Small intestine (tissue), 7 donors: ENCODE measurements around the gene TPT1. TPM values are rescaled to one million over a fixed set of nuclear protein-coding genes. Genes with fewer than 3 reads are reported as not detected.
"Not testable (repeated sequence)": the region's sequence is repeated elsewhere in the genome, so short reads cannot be mapped to it uniquely, and the experiment has no call there.

ENCODE experiments used
- DNase-seq, 2 donors: peaks; one replicate each; pipeline versions ENCODE4 v3.0.0 to v3.0.0-alpha.2; 2013
- FAIRE-seq: peaks from 2 replicates; lab custom pipeline; 2012; peaks lifted over from hg19 to GRCh38; lab: Jason Lieb, UNC
- H3K27ac ChIP-seq, 3 donors: one replicate each; pipeline ENCODE4 v1.5.1; 2013; ENCODE audit warnings: low read length in 2 of 3, mild to moderate bottlenecking in 2 of 3, control low read depth in 1 of 3, inconsistent platforms in 1 of 3, low read depth in 1 of 3, moderate library complexity in 1 of 3
- H3K27me3 ChIP-seq, 3 donors: one replicate each; pipeline ENCODE4 v1.6.1; 2013; ENCODE audit warnings: low read length in 3 of 3, inconsistent platforms in 1 of 3; ENCODE audit not compliant: control insufficient read depth in 3 of 3, insufficient read depth in 3 of 3
- H3K36me3 ChIP-seq, 3 donors: one replicate each; pipeline ENCODE4 v1.6.1; 2013; ENCODE audit warnings: low read length in 3 of 3, inconsistent platforms in 1 of 3, low read depth in 1 of 3, mild to moderate bottlenecking in 1 of 3, moderate library complexity in 1 of 3; ENCODE audit not compliant: control insufficient read depth in 3 of 3, insufficient read depth in 2 of 3
- H3K4me1 ChIP-seq, 3 donors: one replicate each; pipeline ENCODE4 v1.6.1; 2013; ENCODE audit warnings: low read length in 2 of 3, inconsistent platforms in 1 of 3, low read depth in 1 of 3, mild to moderate bottlenecking in 1 of 3, moderate library complexity in 1 of 3; ENCODE audit not compliant: control insufficient read depth in 3 of 3, insufficient read depth in 2 of 3
- H3K4me3 ChIP-seq, 3 donors: one replicate each; pipeline ENCODE4 v1.5.1; 2013; ENCODE audit warnings: low read length in 3 of 3, control low read depth in 1 of 3, inconsistent platforms in 1 of 3, low read depth in 1 of 3, mild to moderate bottlenecking in 1 of 3, moderate library complexity in 1 of 3
- H3K9me3 ChIP-seq, 2 donors: one replicate each; pipeline ENCODE4 v1.6.1; 2013; ENCODE audit warnings: low read depth in 1 of 2, low read length in 1 of 2; ENCODE audit not compliant: control insufficient read depth in 2 of 2, insufficient read depth in 1 of 2
- WGBS, 3 donors: extraction: QIAGEN DNeasy Blood & Tissue Kit; methylation state at CpG; one replicate each; pipeline ENCODE4 v1.1.7; 2013; 5-methylcytosine and 5-hydroxymethylcytosine counted together
- polyA plus RNA-seq, 4 donors: library from polyadenylated mRNA; stranded (reverse) in 3 of 4; unstranded in 1 of 4; fragments of 200-250 nt in 3 of 4; fragments of 120-200 nt in 1 of 4; gene quantifications; one replicate each; pipeline versions ENCODE4 v1.2.1 to v1.2.3, GENCODE V29; 2013
- donor health status: healthy with polysubstance abuse.
- donor health status: control.
- donor health status: control.
- donor health status: Bipolar disorder and iron deficiency.
- donor health status: healthy.

Gene TPT1
- polyA plus RNA-seq, 4 donors: 7,740 to 12,612 (median 10,208) TPM

- 56 to 73% (median 61%) methylated on average over 4 of the region's 4 CpGs for WGBS, 3 donors
- DNase-seq (no peak), FAIRE-seq (no peak)
- Histone ChIP-seq H3K9me3 (no peaks in the 10 kb centered on the region), H3K36me3 (peaks cover 0 to 27% (median 0%) of the 10 kb centered on the region in 3 donors), H3K4me1 (no peaks in the 10 kb centered on the region), H3K4me3 (no peak overlapping the region), H3K27ac (no peak overlapping the region), H3K27me3 (no peaks in the 10 kb centered on the region)
Measured at GRCh38 chr13:45384474-45385174, 43.6 kb upstream of the TPT1 start.

GRCh38 chr13:45382739-45383138 lies 41.8 kb upstream of the TPT1 start:
- H3K9me3 ChIP-seq, H3K27ac ChIP-seq, FAIRE-seq, H3K4me1 ChIP-seq, DNase-seq, H3K4me3 ChIP-seq, H3K27me3 ChIP-seq: not testable (repeated sequence)
- WGBS, 3 donors: 45 to 83% (median 61%) methylated on average over 4 to 8 of the region's 8 CpGs
- H3K36me3 ChIP-seq: peaks cover 0 to 22% (median 0%) of the 10 kb centered on the region in 3 donors

GRCh38 chr13:45381196-45381595 lies 40.2 kb upstream of the TPT1 start:
- Histone ChIP-seq H3K27ac (no peak overlapping the region), H3K9me3 (no peaks in the 10 kb centered on the region), H3K36me3 (peaks cover 0 to 21% (median 0%) of the 10 kb centered on the region in 3 donors), H3K27me3 (no peaks in the 10 kb centered on the region), H3K4me3 (no peak overlapping the region), H3K4me1 (no peaks in the 10 kb centered on the region)
- FAIRE-seq: no peak
- WGBS, 3 donors: 59 to 86% methylated on average over 6 to 12 of the region's 12 CpGs; no CpG with 5 or more reads in 1 of the 3 donors
- DNase-seq: no peak

GRCh38 chr13:45380708-45381107 lies 39.7 kb upstream of the TPT1 start:
- not testable (repeated sequence) for H3K9me3 ChIP-seq, H3K4me3 ChIP-seq, FAIRE-seq, DNase-seq, H3K27me3 ChIP-seq, H3K27ac ChIP-seq, H3K4me1 ChIP-seq
- 51 to 78% (median 60%) methylated on average over 5 to 6 of the region's 8 CpGs for WGBS, 3 donors
- H3K36me3 ChIP-seq: peaks cover 0 to 21% (median 0%) of the 10 kb centered on the region in 3 donors

- DNase-seq, FAIRE-seq, H3K27me3 ChIP-seq, H3K9me3 ChIP-seq, H3K4me1 ChIP-seq, H3K4me3 ChIP-seq, H3K27ac ChIP-seq: not testable (repeated sequence)
- 89 to 93% (median 93%) methylated on average over 7 to 8 of the region's 10 CpGs for WGBS, 3 donors
- H3K36me3 ChIP-seq: peaks cover 0 to 29% (median 0%) of the 10 kb centered on the region in 3 donors
Measured at GRCh38 chr13:45379516-45379915, 38.5 kb upstream of the TPT1 start.

- not testable (repeated sequence) for H3K9me3 ChIP-seq, H3K27ac ChIP-seq, H3K27me3 ChIP-seq, DNase-seq, FAIRE-seq, H3K4me1 ChIP-seq, H3K4me3 ChIP-seq
- 89 to 94% (median 90%) methylated on average over 8 of the region's 8 CpGs for WGBS, 3 donors
- H3K36me3 ChIP-seq: peaks cover 0 to 31% (median 0%) of the 10 kb centered on the region in 3 donors
Measured at GRCh38 chr13:45378786-45379185, 37.8 kb upstream of the TPT1 start.

GRCh38 chr13:45377314-45377713 lies 36.3 kb upstream of the TPT1 start:
- not testable (repeated sequence) for H3K27me3 ChIP-seq, H3K9me3 ChIP-seq, H3K27ac ChIP-seq, DNase-seq, FAIRE-seq, H3K4me3 ChIP-seq, H3K4me1 ChIP-seq
- H3K36me3 ChIP-seq: peaks cover 0 to 33% (median 0%) of the 10 kb centered on the region in 3 donors
- 82 to 97% (median 92%) methylated on average over 4 to 12 of the region's 12 CpGs for WGBS, 3 donors

GRCh38 chr13:45376651-45377050 lies 35.7 kb upstream of the TPT1 start:
- 91% methylated on average over 8 of the region's 8 CpGs for WGBS, 3 donors
- H3K4me1 ChIP-seq, H3K4me3 ChIP-seq, H3K27ac ChIP-seq, FAIRE-seq, H3K27me3 ChIP-seq, H3K9me3 ChIP-seq, DNase-seq: not testable (repeated sequence)
- H3K36me3 ChIP-seq: peaks cover 0 to 37% (median 0%) of the 10 kb centered on the region in 3 donors
